Hepatocyte (in vitro differentiated cells): ENCODE data around the gene YPEL1. TPM values are rescaled to one million over a fixed set of nuclear protein-coding genes. Genes with fewer than 3 reads are reported as not detected.

Source experiments
- DNase-seq: peaks from one replicate; pipeline ENCODE4 v3.0.0-alpha.2; 2016; ENCODE audit warnings: low spot score
- H2AFZ ChIP-seq: fragments of 200-600 bp; sonication (generic); 2 replicates; pipeline ENCODE4 v1.6.0; 2016; ENCODE audit warnings: antibody characterized with exemption, mild to moderate bottlenecking
- H3K27ac ChIP-seq: fragments of 200-600 bp; sonication (generic); 2 replicates; pipeline ENCODE4 v1.5.1; 2016; ENCODE audit warnings: mild to moderate bottlenecking
- H3K27me3 ChIP-seq: fragments of 200-600 bp; sonication (generic); 2 replicates; pipeline ENCODE4 v1.6.1; 2016
- H3K36me3 ChIP-seq: fragments of 200-600 bp; sonication (generic); replicated peaks from 2 replicates; pipeline ENCODE4 v1.5.1; 2016; ENCODE audit warnings: low read depth; ENCODE audit not compliant: insufficient read depth
- H3K4me1 ChIP-seq: fragments of 200-600 bp; sonication (generic); 2 replicates; pipeline ENCODE4 v1.5.1; 2016; ENCODE audit warnings: mild to moderate bottlenecking, moderate library complexity; ENCODE audit not compliant: insufficient read depth
- H3K4me2 ChIP-seq: fragments of 200-600 bp; sonication (generic); 2 replicates; pipeline ENCODE4 v1.6.0; 2016
- H3K4me3 ChIP-seq: fragments of 200-600 bp; sonication (generic); 2 replicates; pipeline ENCODE4 v1.5.1; 2016; ENCODE audit warnings: mild to moderate bottlenecking
- H3K79me2 ChIP-seq: fragments of 200-600 bp; sonication (generic); 2 replicates; pipeline ENCODE4 v1.6.0; 2017; ENCODE audit warnings: mild to moderate bottlenecking
- H3K9me2 ChIP-seq: fragments of 200-600 bp; sonication (generic); replicated peaks from 2 replicates; pipeline ENCODE4 v1.6.0; 2017; ENCODE audit warnings: mild to moderate bottlenecking; ENCODE audit not compliant: insufficient read depth
- H3K9me3 ChIP-seq: fragments of 200-600 bp; sonication (generic); 2 replicates; pipeline ENCODE4 v1.5.1; 2016; ENCODE audit warnings: low read depth, mild to moderate bottlenecking
- H4K20me1 ChIP-seq: fragments of 200-600 bp; sonication (generic); 2 replicates; pipeline ENCODE4 v1.6.0; 2016; ENCODE audit warnings: mild to moderate bottlenecking; ENCODE audit not compliant: insufficient read depth, poor library complexity, severe bottlenecking
- EZH2 ChIP-seq: fragments of 200-600 bp; sonication (generic); IDR thresholded peaks from 2 replicates; pipeline ENCODE4 v1.6.1; 2016; ENCODE audit warnings: antibody characterized with exemption, mild to moderate bottlenecking, borderline replicate concordance
- EZH2phosphoT487 ChIP-seq: fragments of 200-600 bp; sonication (generic); IDR thresholded peaks from one replicate; pipeline ENCODE4 v1.6.1; 2018; ENCODE audit warnings: antibody characterized with exemption, mild to moderate bottlenecking, low read depth, moderate library complexity; ENCODE audit not compliant: unreplicated experiment, severe bottlenecking
- WGBS: methylation state at CpG from one replicate; pipeline ENCODE4 v1.1.6; 2016; ENCODE audit warnings: low lambda C conversion rate; ENCODE audit errors: missing lambda C conversion rate; 5-methylcytosine and 5-hydroxymethylcytosine counted together
- polyA plus RNA-seq: library from polyadenylated mRNA; unstranded; fragments of >200 nt; fragmentation: Nextera tagmentation; extraction: Ambion mirVana; gene quantifications from 2 replicates; pipeline ENCODE4 v1.2.1, GENCODE V29; 2016
- total RNA-seq: library from RNA; depleted of rRNA; stranded (reverse); fragments of >200 nt; gene quantifications from 2 replicates; pipeline ENCODE4 v1.2.3, GENCODE V29; 2014
- TF ChIP-seq, protein P1 (sequence below): fragments of 200-600 bp; sonication (generic); IDR thresholded peaks from 2 replicates; pipeline ENCODE4 v1.5.1; 2016; ENCODE audit warnings: antibody characterized with exemption, mild to moderate bottlenecking; ENCODE audit not compliant: poor library complexity

YPEL1 gene
- total and polyA plus RNA-seq, 2 experiments from 2014 or later: 2.0 to 3.1 TPM

GRCh38 chr22:21762712-21763581, 27.4 kb upstream of the YPEL1 start:
- no peaks in the 10 kb centered on the region for H3K4me1 ChIP-seq
- no peaks in the 10 kb centered on the region for H4K20me1 ChIP-seq
- DNase-seq: no peak
- no peak for TF ChIP-seq EZH2phosphoT487
- TF ChIP-seq, protein P1, sequence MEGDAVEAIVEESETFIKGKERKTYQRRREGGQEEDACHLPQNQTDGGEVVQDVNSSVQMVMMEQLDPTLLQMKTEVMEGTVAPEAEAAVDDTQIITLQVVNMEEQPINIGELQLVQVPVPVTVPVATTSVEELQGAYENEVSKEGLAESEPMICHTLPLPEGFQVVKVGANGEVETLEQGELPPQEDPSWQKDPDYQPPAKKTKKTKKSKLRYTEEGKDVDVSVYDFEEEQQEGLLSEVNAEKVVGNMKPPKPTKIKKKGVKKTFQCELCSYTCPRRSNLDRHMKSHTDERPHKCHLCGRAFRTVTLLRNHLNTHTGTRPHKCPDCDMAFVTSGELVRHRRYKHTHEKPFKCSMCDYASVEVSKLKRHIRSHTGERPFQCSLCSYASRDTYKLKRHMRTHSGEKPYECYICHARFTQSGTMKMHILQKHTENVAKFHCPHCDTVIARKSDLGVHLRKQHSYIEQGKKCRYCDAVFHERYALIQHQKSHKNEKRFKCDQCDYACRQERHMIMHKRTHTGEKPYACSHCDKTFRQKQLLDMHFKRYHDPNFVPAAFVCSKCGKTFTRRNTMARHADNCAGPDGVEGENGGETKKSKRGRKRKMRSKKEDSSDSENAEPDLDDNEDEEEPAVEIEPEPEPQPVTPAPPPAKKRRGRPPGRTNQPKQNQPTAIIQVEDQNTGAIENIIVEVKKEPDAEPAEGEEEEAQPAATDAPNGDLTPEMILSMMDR: no peak
- TF ChIP-seq EZH2: no peak
- no peak overlapping the region for H3K4me3 ChIP-seq
- H2AFZ ChIP-seq: no peak overlapping the region
- H3K79me2 ChIP-seq: no peaks in the 10 kb centered on the region
- H3K9me3 ChIP-seq: no peaks in the 10 kb centered on the region
- H3K27ac ChIP-seq: no peak overlapping the region
- 86% methylated on average over 13 of the region's 13 CpGs for WGBS
- H3K4me2 ChIP-seq: no peak overlapping the region
- no peaks in the 10 kb centered on the region for H3K27me3 ChIP-seq
- H3K36me3 ChIP-seq: peaks cover 3% of the 10 kb centered on the region
- no peaks in the 10 kb centered on the region for H3K9me2 ChIP-seq

GRCh38 chr22:21761994-21762680, 26.5 kb upstream of the YPEL1 start:
- TF ChIP-seq, protein P1: no peak
- no peak for TF ChIP-seq EZH2phosphoT487
- no peak for TF ChIP-seq EZH2
- Histone ChIP-seq H3K4me1 (no peaks in the 10 kb centered on the region), H3K4me2 (no peak overlapping the region), H3K27me3 (no peaks in the 10 kb centered on the region), H3K79me2 (no peaks in the 10 kb centered on the region), H3K4me3 (no peak overlapping the region), H3K36me3 (peaks cover 3% of the 10 kb centered on the region), H4K20me1 (no peaks in the 10 kb centered on the region), H3K9me2 (no peaks in the 10 kb centered on the region), H2AFZ (no peak overlapping the region), H3K27ac (no peak overlapping the region), H3K9me3 (no peaks in the 10 kb centered on the region)
- DNase-seq: no peak
- WGBS: 92% methylated on average over 15 of the region's 15 CpGs

GRCh38 chr22:21761086-21761485, 25.5 kb upstream of the YPEL1 start:
- no peak for TF ChIP-seq EZH2phosphoT487
- TF ChIP-seq, protein P1: no peak
- no peak for TF ChIP-seq EZH2
- H3K27me3 ChIP-seq: no peaks in the 10 kb centered on the region
- H3K27ac ChIP-seq: no peak overlapping the region
- H4K20me1 ChIP-seq: no peaks in the 10 kb centered on the region
- H3K79me2 ChIP-seq: no peaks in the 10 kb centered on the region
- 93% methylated on average over 2 of the region's 2 CpGs for WGBS
- no peaks in the 10 kb centered on the region for H3K9me2 ChIP-seq
- H3K9me3 ChIP-seq: no peaks in the 10 kb centered on the region
- peaks cover 3% of the 10 kb centered on the region for H3K36me3 ChIP-seq
- no peak for DNase-seq
- no peak overlapping the region for H3K4me3 ChIP-seq
- H2AFZ ChIP-seq: no peak overlapping the region
- no peak overlapping the region for H3K4me2 ChIP-seq
- peaks cover 1% of the 10 kb centered on the region for H3K4me1 ChIP-seq
